Measurements from ENCODE around the gene CACNA2D4. TPM values are rescaled to one million over a fixed set of nuclear protein-coding genes. Genes with fewer than 3 reads are reported as not detected.

The CACNA2D4 gene
- total and polyA plus RNA-seq, 2 donors = 1.1 to 4.5 TPM

DNA sequence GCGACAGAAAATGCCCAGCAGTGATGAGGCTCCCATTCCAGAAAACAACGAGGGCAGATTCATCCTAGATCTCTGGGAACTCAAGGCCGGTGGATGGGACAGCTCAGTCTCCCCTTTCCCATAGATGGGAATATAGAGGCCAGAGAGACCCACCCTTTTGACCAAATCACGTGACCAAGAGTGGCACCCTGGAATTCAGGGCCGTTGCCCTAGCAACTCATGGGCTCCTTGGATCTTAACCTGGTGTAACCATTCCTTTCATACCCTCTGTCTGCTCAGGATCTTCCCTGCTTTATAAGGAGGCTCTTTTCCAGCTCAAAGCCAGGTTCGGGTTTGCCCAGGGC lies 106.5 kb downstream of the CACNA2D4 start:
- no peak for DNase-seq (ENCODE audit: extremely low spot score)
- 76% methylated on average over 6 of the region's 6 CpGs for WGBS
- no peak overlapping the region for H3K4me3 ChIP-seq (ENCODE audit: low read depth, low read length)
- no peaks in the 10 kb centered on the region for H3K4me1 ChIP-seq (ENCODE audit: insufficient read depth)
- H3K36me3 ChIP-seq (ENCODE audit: insufficient read depth) = no peaks in the 10 kb centered on the region
- no peak overlapping the region for H3K27ac ChIP-seq (ENCODE audit: low read depth)

- no peak for DNase-seq (ENCODE audit: extremely low spot score)
- no peaks in the 10 kb centered on the region for H3K4me1 ChIP-seq (ENCODE audit: insufficient read depth)
- WGBS = 71% methylated on average over 27 of the region's 27 CpGs
- H3K36me3 ChIP-seq (ENCODE audit: insufficient read depth) = no peaks in the 10 kb centered on the region
- H3K27ac ChIP-seq (ENCODE audit: low read depth) = no peak overlapping the region
- H3K4me3 ChIP-seq (ENCODE audit: low read depth, low read length) = no peak overlapping the region
These were observed 107.0 kb downstream of the CACNA2D4 start for GRCh38 chr12:1811281-1811947.

GRCh38 chr12:1810931-1811280 lies 107.5 kb downstream of the CACNA2D4 start:
- Histone ChIP-seq H3K4me3 (ENCODE audit: low read depth, low read length) (no peak overlapping the region), H3K36me3 (ENCODE audit: insufficient read depth) (no peaks in the 10 kb centered on the region), H3K27ac (ENCODE audit: low read depth) (no peak overlapping the region), H3K4me1 (ENCODE audit: insufficient read depth) (no peaks in the 10 kb centered on the region)
- 86% methylated on average over 10 of the region's 10 CpGs for WGBS
- DNase-seq (ENCODE audit: extremely low spot score) = no peak

GRCh38 chr12:1810201-1810930 lies 108.1 kb downstream of the CACNA2D4 start:
- no peak overlapping the region for H3K27ac ChIP-seq (ENCODE audit: low read depth)
- H3K36me3 ChIP-seq (ENCODE audit: insufficient read depth) = no peaks in the 10 kb centered on the region
- no peak overlapping the region for H3K4me3 ChIP-seq (ENCODE audit: low read depth, low read length)
- no peaks in the 10 kb centered on the region for H3K4me1 ChIP-seq (ENCODE audit: insufficient read depth)
- no peak for DNase-seq (ENCODE audit: extremely low spot score)
- 87% methylated on average over 21 of the region's 21 CpGs for WGBS

- WGBS = 90% methylated on average over 13 of the region's 13 CpGs
- H3K4me3 ChIP-seq (ENCODE audit: low read depth, low read length) = no peak overlapping the region
- no peak overlapping the region for H3K27ac ChIP-seq (ENCODE audit: low read depth)
- DNase-seq (ENCODE audit: extremely low spot score) = no peak
- H3K36me3 ChIP-seq (ENCODE audit: insufficient read depth) = no peaks in the 10 kb centered on the region
- H3K4me1 ChIP-seq (ENCODE audit: insufficient read depth) = no peaks in the 10 kb centered on the region
These were observed 108.8 kb downstream of the CACNA2D4 start for GRCh38 chr12:1809591-1810190.

DNA sequence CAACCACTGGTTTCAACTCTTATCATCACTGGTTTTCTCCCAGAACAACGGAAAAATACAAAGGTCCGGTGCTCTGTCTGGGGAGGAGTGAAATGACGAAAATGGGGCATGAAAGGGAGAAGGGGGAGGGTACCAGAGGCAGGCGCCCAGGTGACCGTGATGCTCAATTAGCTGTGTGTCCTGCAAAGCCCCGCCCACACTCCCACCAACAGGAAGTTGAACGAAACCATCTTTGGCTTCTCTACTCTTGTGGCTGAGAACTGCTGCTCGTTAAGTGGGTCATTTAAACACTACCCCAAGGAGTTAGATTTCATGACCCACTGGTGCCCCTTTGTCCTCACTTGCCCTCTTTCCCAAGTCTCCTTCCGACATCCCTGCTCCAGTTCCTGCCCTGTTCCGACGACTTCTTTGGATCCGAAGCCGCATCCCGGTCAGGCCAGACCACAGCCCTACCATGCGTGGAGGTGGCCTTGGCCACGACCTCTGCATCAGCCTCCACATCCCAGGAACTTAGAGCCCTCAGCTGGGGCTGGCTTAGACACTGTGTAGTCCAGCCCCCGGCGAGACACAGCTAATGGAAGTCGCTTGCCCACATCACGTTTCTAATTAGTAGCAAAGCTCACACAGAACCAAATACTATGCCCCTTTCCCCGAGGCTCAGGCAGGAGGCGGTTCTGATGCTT lies 109.5 kb downstream of the CACNA2D4 start:
- Histone ChIP-seq H3K4me1 (ENCODE audit: insufficient read depth) (no peaks in the 10 kb centered on the region), H3K36me3 (ENCODE audit: insufficient read depth) (no peaks in the 10 kb centered on the region), H3K4me3 (ENCODE audit: low read depth, low read length) (no peak overlapping the region), H3K27ac (ENCODE audit: low read depth) (no peak overlapping the region)
- 88% methylated on average over 22 of the region's 22 CpGs for WGBS
- DNase-seq (ENCODE audit: extremely low spot score) = no peak

DNA sequence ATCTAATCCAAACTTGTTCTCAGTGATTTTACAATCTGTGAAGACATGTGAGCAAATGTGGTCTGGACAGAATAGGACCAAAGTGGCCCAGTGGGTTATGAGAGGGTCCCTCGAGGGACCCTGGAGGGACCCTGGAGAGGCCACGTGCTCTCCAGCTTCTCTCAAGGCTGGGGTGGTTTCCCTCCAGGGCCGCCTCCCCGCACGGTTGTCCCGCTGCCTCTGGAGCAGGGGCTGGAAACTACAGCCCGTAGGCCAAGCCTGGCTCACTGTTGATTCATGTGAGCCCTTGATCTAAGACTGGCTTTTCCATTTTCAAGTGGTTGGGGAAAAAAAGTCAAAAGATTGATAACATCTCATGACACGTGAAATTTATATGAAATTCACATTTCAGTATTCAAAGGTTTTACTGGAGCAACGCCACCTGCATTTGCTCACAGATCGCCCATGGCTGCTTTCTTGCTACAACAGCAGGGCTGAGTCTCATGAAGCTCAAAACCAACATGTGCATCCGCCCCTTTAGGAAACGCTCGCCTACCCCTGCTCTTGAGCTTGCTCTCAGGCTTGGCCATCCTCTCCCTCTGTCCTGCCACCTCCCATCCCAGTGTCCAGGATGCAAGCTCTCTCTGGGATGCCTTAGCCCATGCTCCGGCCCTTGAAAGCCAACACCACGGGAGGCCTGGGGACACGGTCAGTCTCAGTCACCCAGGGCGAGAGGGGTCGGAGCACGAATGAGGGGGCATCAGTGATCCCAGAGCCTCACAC lies 110.2 kb downstream of the CACNA2D4 start:
- H3K36me3 ChIP-seq (ENCODE audit: insufficient read depth) = no peaks in the 10 kb centered on the region
- WGBS = 86% methylated on average over 19 of the region's 19 CpGs
- DNase-seq (ENCODE audit: extremely low spot score) = no peak
- no peak overlapping the region for H3K27ac ChIP-seq (ENCODE audit: low read depth)
- no peaks in the 10 kb centered on the region for H3K4me1 ChIP-seq (ENCODE audit: insufficient read depth)
- no peak overlapping the region for H3K4me3 ChIP-seq (ENCODE audit: low read depth, low read length)

DNA sequence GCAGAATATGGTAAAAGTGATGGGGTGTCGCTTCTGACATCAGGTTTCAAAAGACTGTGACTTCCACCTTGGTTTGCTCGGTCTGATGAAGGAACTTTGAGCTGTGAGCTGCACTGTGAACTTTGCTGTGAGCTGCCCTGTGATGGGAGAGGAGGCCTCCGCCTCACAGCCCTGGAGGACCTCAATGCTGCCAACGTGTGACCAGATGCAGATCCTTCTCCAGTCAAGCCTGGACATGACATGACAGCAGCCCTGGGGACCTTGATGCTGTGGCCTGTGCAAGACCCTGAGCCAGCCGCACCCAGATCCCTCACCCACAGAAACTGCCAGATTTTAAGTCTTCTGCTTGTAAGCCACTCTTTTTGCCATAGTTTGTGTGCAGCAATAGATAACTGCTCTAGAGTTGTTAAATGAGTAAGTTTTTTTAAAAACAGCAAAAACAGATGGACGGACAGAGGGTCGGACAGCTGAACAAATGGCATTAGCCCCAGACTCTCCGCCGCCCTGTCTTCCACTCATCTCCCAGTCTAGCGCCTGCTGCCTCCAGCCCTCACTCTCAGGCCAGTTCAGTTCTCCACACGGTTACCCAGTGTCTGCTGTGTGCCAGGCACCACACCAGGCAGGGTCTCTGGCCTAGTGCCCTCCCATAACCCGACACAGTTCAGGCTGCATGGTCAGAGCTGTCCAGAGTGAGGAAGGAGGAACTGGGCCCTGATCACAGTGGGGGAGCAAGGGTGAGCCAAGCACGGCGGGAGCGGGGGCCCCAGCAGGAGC lies 111.2 kb downstream of the CACNA2D4 start:
- Histone ChIP-seq H3K4me1 (ENCODE audit: insufficient read depth) (no peaks in the 10 kb centered on the region), H3K27ac (ENCODE audit: low read depth) (no peak overlapping the region), H3K4me3 (ENCODE audit: low read depth, low read length) (no peak overlapping the region), H3K36me3 (ENCODE audit: insufficient read depth) (no peaks in the 10 kb centered on the region)
- DNase-seq (ENCODE audit: extremely low spot score) = no peak
- 88% methylated on average over 15 of the region's 15 CpGs for WGBS

GRCh38 chr12:1806301-1807086 lies 112.0 kb downstream of the CACNA2D4 start:
- Histone ChIP-seq H3K36me3 (ENCODE audit: insufficient read depth) (no peaks in the 10 kb centered on the region), H3K27ac (ENCODE audit: low read depth) (no peak overlapping the region), H3K4me3 (ENCODE audit: low read depth, low read length) (no peak overlapping the region), H3K4me1 (ENCODE audit: insufficient read depth) (no peaks in the 10 kb centered on the region)
- no peak for DNase-seq (ENCODE audit: extremely low spot score)
- 62% methylated on average over 7 of the region's 7 CpGs for WGBS

DNA sequence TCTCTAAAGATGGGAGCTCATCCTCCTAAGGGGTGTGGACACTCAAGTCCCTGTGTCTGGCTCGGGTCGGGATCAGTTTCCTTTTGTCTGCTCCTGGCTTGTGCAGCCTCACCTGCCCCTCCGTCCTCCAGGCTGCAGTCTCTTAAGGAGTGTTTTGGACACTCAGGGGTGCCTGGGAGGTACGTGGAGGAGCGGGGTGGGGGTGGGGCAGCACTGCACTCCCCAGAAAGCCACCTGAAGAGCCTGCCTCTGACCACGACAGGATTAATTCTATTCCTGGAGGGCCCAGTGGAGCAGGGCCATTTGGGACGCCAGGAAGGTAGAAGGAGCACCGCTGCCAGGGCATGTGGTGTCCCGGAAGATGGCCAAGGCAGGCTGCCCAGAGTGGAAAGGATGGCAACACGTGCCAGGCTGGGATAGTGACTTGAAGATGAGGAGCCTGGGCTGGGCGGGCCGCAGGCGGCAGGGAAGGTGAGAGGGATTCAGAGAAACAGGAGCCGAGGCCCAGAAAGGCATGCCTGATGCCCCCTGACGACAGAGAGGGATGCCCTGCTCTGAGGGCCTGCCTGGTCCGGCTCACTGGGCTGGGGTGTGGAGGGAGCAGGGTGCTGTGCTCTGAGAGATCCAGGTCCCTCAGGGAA lies 112.9 kb downstream of the CACNA2D4 start:
- Histone ChIP-seq H3K36me3 (ENCODE audit: insufficient read depth) (no peaks in the 10 kb centered on the region), H3K4me1 (ENCODE audit: insufficient read depth) (no peaks in the 10 kb centered on the region), H3K27ac (ENCODE audit: low read depth) (no peak overlapping the region), H3K4me3 (ENCODE audit: low read depth, low read length) (no peak overlapping the region)
- no peak for DNase-seq (ENCODE audit: extremely low spot score)
- WGBS = 94% methylated on average over 16 of the region's 16 CpGs

- Histone ChIP-seq H3K27ac (ENCODE audit: low read depth) (no peak overlapping the region), H3K4me1 (ENCODE audit: insufficient read depth) (no peaks in the 10 kb centered on the region), H3K36me3 (ENCODE audit: insufficient read depth) (no peaks in the 10 kb centered on the region), H3K4me3 (ENCODE audit: low read depth, low read length) (no peak overlapping the region)
- WGBS = 58% methylated on average over 25 of the region's 25 CpGs
- peak; percentile 82 for DNase-seq (ENCODE audit: extremely low spot score)
These were observed 113.7 kb downstream of the CACNA2D4 start for GRCh38 chr12:1804545-1805332.
